HG02623 (cell line): ENCODE results near the gene NAT16.
"Not testable (repeated sequence)": the region's sequence is repeated elsewhere in the genome, so short reads cannot be mapped to it uniquely, and the experiment has no call there.

Experiments used
- ATAC-seq: cut with Tn5 transposase; IDR thresholded peaks from one replicate; pipeline ENCODE4 v1.9.1; 2021; ENCODE audit warnings: moderate library complexity; ENCODE audit not compliant: unreplicated experiment

Gene NAT16

GRCh38 chr7:101129603-101130117, 50.4 kb downstream of the NAT16 start:
- ATAC-seq = no peak

- ATAC-seq = no peak
Measured at GRCh38 chr7:101128040-101128834, 51.9 kb downstream of the NAT16 start.

- ATAC-seq = no peak
Measured at GRCh38 chr7:101127460-101128039, 52.5 kb downstream of the NAT16 start.

GRCh38 chr7:101126651-101127459, 53.2 kb downstream of the NAT16 start, which contains the start of gene SERPINE1:
SERPINE1 (plus strand) TSS chr7:101127104; CDS start chr7:101128394, 1,290 bp downstream.
- no peak for ATAC-seq

- no peak for ATAC-seq
Measured at GRCh38 chr7:101125989-101126650, 54.0 kb downstream of the NAT16 start.

- no peak for ATAC-seq
Measured at GRCh38 chr7:101124376-101125056, 55.6 kb downstream of the NAT16 start.

- no peak for ATAC-seq
Measured at GRCh38 chr7:101123703-101124068, 56.4 kb downstream of the NAT16 start.

- no peak for ATAC-seq
Measured at GRCh38 chr7:101122933-101123702, 57.0 kb downstream of the NAT16 start.

GRCh38 chr7:101121991-101122932, 57.8 kb downstream of the NAT16 start:
- no peak for ATAC-seq

- ATAC-seq = not testable (repeated sequence)
Measured at GRCh38 chr7:101121631-101121990, 58.5 kb downstream of the NAT16 start.
